GM18873 (cell line): ENCODE data around the gene IFI30.
"Not testable (repeated sequence)": the region's sequence is repeated elsewhere in the genome, so short reads cannot be mapped to it uniquely, and the experiment has no call there.

Experiments
- ATAC-seq: cut with Tn5 transposase; IDR thresholded peaks from one replicate; pipeline ENCODE4 v1.9.1; 2021; ENCODE audit warnings: mild to moderate bottlenecking, moderate library complexity, moderate number of reproducible peaks; ENCODE audit not compliant: unreplicated experiment, low FRiP score

The IFI30 gene

DNA sequence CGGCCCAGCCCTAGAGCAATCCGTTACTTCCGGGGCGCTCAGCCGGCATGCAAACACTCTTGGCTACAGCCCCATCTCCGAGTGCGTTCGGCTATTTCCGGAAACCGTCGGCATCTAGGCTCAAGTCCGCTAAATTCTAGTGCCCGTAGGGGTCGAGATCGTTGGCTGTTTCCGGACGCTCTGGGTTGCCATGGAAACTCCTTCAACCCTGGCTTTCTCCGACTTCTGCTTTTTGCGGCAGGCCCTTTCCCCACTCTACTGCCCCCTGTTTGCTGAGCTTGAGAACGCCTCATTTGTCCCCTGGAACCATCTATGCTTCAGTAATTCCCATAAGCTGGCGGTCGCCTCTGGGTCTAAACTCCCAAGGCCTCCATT lies 21.2 kb upstream of the IFI30 start:
- peak; percentile 57 for ATAC-seq

GRCh38 chr19:18152817-18153555 lies 20.6 kb upstream of the IFI30 start, which contains the start of gene PIK3R2:
Gene PIK3R2 (plus strand): TSS chr19:18153163. CDS start chr19:18155880, 2,717 bp downstream.
- ATAC-seq, result peak; percentile 73

GRCh38 chr19:18153556-18154134 lies 20.0 kb upstream of the IFI30 start:
- no peak for ATAC-seq

DNA sequence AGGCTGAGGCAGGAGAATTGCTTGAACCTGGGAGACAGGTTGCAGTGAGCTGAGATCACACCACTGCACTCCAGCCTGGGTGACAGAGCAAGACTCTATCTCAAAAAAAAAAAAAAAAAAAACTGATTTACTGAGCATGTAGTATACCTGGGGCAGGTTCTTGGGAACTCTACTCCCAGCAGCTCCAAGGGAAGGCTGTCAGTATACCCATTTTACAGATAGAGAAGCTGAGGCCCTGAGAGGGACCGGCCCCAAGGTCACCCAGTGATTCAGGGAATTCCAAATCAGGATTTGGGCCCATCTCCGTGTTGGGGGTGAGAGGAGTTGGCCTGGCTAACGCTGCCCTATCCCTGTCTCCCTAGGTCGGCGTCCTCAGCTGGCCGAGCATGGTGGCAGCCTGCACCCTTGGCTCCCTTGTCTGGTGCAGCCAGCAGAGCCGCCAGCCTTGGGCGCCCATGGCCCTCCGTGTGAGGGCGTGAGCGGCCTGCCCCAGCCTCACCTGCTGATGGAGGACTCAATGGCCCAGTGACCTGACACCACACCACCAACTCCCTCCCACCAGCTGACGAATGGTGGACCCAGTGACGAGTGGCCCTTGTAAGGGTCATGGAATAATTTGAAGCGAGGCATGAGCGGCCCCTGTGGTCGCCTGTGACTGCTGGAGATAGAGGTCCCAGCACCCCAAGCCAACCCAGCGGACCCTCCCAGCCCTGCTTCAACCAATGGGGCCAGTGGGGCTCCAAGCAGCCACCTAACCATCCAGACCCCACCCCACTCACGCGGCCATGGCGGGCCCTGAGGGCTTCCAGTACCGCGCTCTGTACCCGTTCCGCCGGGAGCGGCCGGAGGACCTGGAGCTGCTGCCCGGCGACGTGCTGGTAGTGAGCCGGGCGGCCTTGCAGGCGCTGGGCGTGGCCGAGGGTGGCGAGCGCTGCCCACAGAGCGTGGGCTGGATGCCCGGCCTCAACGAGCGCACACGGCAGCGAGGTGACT lies 18.2 kb upstream of the IFI30 start:
- ATAC-seq, result no peak

GRCh38 chr19:18156268-18156667 lies 17.3 kb upstream of the IFI30 start:
- ATAC-seq, result no peak

DNA sequence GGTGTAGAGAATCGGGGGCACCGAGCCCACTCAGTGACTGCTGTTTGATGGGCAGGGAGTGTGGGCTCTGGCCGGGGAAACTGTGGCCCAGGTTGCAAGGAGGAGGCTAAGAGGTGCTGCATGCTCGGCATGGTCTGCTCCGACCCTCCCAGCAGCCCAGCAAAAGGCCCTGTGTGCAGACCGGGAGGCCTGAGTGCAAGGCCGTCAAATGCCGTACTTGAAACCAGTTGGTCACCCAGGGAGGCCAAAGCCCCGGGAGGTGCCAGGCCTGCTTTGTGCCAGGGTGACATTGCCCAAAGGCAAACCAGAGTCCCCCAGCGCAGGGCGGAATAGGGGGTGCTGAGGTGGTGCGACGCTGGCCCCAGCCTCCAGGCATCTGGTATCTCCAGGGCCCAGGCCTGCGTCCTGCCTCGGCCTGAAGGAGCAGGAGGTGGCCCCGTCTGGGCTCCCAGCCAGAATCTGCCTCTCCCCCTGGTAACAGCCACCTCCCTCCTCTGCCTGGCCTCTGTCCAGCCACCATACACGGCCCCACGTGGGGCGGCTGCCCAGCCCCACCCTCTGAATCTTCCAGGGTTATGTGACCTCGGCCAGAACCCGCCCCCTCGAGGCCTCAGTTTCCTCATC lies 16.7 kb upstream of the IFI30 start:
- ATAC-seq, result no peak

DNA sequence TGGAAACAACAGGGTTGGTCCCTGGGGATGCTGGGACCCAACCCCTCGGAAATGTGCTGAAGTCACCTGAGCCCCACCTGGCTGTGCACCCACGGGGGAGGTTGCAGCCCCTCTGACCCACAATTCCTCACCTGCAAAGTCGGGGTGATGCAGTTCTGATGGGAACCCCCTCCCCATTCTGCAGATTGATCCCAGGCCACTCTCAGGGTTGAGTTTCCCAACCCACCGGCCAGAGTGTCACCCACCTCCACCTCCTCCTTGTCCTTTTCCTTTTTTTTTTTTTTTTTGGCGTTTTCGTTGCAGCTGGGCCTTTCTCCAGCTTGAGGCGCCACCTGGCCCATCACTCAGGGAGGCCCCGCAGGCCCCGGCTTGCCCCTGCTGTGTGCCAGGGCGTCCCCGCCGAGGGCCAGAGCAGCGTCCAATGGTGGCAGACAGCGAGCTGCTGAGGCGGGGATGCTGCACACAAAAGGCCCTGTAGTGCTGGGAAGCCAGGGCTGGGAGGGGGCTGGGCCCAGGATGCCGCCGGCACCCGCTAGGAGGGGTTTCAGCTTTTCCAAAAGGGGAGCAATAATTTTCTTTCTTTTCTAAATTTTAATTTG lies 16.0 kb upstream of the IFI30 start:
- no peak for ATAC-seq

DNA sequence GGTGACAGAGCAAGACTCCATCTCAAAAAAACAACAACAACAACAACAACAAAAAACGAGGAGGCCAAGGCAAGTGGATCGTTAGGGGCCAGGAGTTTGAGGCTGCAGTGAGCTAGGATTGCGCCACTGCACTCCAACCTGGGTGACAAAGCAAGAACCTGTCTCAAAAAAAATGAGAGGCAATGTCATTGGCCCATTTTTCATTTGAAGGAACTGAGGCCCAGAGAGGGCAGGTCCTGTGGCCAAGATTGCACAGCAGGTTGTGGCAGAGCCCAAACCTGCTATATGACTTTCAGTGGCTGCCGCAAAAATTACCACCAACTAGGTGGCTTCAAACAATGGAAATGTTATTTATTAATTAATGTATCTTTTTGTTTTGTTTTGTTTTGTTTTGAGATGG lies 15.1 kb upstream of the IFI30 start:
- no peak for ATAC-seq

DNA sequence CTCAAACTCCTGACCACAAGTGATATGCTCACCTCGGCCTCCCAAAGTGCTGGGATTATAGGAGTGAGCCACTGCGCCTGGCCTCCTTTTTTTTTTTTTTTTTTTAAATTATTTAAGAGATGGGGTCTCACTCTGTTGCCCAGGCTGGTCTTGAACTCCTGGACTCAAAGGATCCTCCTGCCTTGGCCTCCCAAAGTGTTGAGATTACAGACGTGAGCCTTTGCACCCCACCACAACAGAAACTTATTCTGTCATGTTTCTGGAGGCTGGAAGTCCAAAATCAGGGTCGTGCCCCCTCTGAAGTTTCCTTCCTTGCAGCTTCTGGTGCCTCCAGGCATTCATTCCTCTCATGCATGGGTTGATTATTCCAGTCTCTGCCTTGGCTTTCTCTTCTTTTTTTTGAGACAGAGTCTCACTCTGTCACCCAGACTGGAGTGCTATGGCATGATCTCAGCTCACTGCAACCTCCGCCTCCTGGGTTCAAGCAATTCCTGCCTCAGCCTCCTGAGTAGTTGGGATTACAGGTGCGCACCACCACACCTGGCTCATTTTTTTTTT lies 14.5 kb upstream of the IFI30 start:
- ATAC-seq, result not testable (repeated sequence)

GRCh38 chr19:18159810-18160209 lies 13.8 kb upstream of the IFI30 start:
- ATAC-seq, result no peak

DNA sequence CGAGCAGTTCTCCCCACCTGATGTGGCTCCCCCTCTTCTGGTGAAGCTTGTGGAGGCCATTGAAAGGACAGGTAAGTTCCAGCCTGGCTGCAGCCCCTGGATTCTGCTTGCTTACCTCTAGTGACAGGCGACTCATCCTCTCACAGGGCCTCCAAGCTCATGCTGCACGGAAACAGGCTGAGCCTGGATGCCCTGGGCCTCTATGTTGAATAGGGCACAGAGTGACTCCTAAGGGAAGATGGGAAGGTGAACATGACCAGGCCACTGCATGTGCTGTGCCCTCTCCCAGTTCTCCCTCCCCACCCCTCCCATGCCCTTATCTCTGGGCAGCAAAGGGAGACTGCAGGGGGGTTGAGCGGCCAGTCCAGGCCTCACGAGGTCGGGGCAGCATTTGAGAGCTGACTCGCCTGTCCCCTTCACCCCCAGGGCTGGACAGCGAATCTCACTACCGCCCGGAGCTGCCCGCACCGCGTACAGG lies 13.1 kb upstream of the IFI30 start:
- no peak for ATAC-seq

DNA sequence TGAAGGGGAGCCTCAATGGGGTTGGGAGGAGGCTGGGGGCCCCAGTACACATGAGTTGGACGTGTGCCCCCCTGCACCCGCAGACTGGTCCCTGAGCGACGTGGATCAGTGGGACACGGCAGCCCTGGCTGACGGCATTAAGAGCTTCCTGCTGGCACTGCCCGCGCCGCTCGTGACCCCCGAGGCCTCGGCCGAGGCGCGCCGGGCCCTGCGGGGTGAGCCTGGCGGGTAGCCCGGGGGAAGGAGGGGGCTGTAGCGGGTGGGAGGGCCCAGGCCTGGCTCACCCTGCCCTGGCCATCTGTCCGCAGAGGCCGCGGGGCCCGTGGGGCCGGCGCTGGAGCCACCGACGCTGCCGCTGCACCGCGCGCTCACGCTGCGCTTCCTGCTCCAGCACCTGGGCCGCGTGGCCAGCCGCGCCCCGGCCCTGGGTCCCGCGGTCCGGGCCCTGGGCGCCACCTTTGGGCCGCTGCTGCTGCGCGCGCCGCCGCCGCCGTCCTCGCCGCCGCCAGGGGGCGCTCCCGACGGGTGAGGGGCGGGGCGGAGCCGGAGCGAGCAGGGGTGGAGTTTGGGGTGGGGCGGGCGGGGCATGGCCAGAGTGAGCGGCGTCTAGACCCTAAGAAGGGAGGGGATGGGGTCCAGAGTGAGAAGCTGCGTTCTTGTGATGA lies 12.5 kb upstream of the IFI30 start:
- peak; percentile 33 for ATAC-seq

DNA sequence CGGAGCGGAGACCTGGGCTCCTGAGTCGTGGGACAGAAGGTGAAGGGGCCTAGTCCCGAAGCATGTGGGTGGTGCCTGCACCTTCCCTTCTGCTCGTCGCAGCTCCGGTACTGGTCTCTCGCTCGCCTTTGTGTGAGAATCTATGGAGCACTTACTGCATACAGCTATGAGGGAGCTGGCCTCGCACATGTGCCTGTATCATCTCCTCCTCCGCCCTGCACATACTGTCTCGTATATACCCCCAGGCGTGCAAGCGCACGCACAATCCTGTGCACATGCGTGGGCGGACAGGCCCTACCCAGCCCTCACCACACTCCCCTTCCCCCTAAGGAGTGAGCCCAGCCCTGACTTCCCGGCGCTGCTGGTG lies 12.0 kb upstream of the IFI30 start:
- ATAC-seq, result peak; percentile 8

- no peak for ATAC-seq
These were observed 9.5 kb upstream of the IFI30 start for GRCh38 chr19:18164072-18164471.

- no peak for ATAC-seq
These were observed 7.6 kb upstream of the IFI30 start for GRCh38 chr19:18165794-18166544.

DNA sequence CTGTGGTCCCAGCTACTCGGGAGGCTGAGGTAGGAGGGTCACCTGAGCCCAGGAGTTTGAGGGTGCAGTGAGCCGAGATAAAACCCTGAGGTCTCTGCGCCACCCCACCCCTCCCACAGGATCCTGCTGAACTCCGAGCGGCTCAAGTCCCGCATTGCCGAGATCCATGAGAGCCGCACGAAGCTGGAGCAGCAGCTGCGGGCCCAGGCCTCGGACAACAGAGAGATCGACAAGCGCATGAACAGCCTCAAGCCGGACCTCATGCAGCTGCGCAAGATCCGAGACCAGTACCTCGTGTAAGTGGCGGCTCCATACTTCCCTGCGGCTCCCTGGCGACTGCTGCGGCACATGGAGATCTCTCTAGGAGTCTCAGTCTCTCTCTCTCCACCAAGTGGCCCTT lies 6.6 kb upstream of the IFI30 start:
- ATAC-seq, result no peak

GRCh38 chr19:18167975-18168645 lies 5.5 kb upstream of the IFI30 start:
- ATAC-seq, result no peak
